Upper lobe of left lung (tissue), 4 donors: Measurements from ENCODE around the gene TRIM43B.
"Not testable (repeated sequence)": the region's sequence is repeated elsewhere in the genome, so short reads cannot be mapped to it uniquely, and the experiment has no call there.

Experiments
- EP300 ChIP-seq, 4 donors: sonication (generic); formaldehyde crosslinking; IDR thresholded peaks; one replicate each; pipeline ENCODE4 v1.5.1; 2017; ENCODE audit warnings: antibody characterized with exemption in 4 of 4, control low read depth in 2 of 4
- POLR2A ChIP-seq, 4 donors: fragments of 450-650 bp; IDR thresholded peaks; one replicate each; pipeline ENCODE4 v1.5.1; 2016 to 2017; ENCODE audit warnings: antibody characterized with exemption in 4 of 4, mild to moderate bottlenecking in 2 of 4
- POLR2AphosphoS5 ChIP-seq, 2 donors: sonication (generic); formaldehyde crosslinking; IDR thresholded peaks; one replicate each; pipeline ENCODE4 v1.5.1; 2017; ENCODE audit warnings: antibody characterized with exemption in 2 of 2
- TF ChIP-seq, protein P1 (sequence below), 6 experiments: fragments of 450-650 bp in 4 of 6; fragments of 200-600 bp in 2 of 6; sonication (generic) in 2 of 6; IDR thresholded peaks; one replicate each; pipeline ENCODE4 v1.5.1; 2016 to 2019; ENCODE audit warnings: antibody characterized with exemption in 6 of 6

DNA sequence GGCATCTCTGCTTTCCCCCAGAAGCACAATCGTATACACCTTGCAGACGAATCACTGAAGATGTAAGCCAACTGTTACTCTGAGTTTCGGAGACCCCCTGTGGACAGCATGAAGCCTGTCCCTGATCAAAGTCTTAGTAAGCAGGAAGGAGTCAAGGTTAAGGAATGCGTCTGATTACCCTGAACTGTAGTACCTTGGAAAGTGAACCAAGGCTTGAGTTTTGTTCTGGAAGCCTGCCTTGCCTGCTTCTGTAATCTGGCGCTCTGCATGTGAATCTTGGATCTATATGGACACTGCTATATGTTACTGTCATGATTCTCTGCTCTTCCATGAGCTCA, 48.7 kb downstream of the TRIM43B start:
- TF ChIP-seq, protein P1, sequence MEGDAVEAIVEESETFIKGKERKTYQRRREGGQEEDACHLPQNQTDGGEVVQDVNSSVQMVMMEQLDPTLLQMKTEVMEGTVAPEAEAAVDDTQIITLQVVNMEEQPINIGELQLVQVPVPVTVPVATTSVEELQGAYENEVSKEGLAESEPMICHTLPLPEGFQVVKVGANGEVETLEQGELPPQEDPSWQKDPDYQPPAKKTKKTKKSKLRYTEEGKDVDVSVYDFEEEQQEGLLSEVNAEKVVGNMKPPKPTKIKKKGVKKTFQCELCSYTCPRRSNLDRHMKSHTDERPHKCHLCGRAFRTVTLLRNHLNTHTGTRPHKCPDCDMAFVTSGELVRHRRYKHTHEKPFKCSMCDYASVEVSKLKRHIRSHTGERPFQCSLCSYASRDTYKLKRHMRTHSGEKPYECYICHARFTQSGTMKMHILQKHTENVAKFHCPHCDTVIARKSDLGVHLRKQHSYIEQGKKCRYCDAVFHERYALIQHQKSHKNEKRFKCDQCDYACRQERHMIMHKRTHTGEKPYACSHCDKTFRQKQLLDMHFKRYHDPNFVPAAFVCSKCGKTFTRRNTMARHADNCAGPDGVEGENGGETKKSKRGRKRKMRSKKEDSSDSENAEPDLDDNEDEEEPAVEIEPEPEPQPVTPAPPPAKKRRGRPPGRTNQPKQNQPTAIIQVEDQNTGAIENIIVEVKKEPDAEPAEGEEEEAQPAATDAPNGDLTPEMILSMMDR (IDR thresholded peaks at IDR 0.05) = not testable (repeated sequence)
- TF ChIP-seq POLR2A, EP300, POLR2AphosphoS5 (IDR thresholded peaks at IDR 0.05): not testable (repeated sequence)
